PC-9 (cell line): ENCODE data around the gene UBQLN1. TPM values are rescaled to one million over a fixed set of nuclear protein-coding genes. Genes with fewer than 3 reads are reported as not detected.
"Not testable (repeated sequence)": the region's sequence is repeated elsewhere in the genome, so short reads cannot be mapped to it uniquely, and the experiment has no call there.

ENCODE experiments used
- BruUV-seq: library from RNA; stranded (reverse); fragments of 400-500 nt; replicated peaks from 2 replicates; lab custom pipeline; 2021; lab: Mats Ljungman, UMichigan
- CTCF ChIA-PET: fragments of 300-600 bp; sonication (Branson Sonifier 250); formaldehyde crosslinking; loops from one replicate; lab custom pipeline; 2022; ENCODE audit warnings: antibody characterized with exemption; lab: Charles Lee
- POLR2A ChIA-PET: fragments of 300-600 bp; sonication (Branson Sonifier 250); formaldehyde crosslinking; loops from one replicate; lab custom pipeline; 2022; ENCODE audit warnings: antibody characterized with exemption; ENCODE audit not compliant: unreplicated experiment; lab: Charles Lee
- DNase-seq, 2 experiments: peaks; one replicate each; pipeline versions ENCODE4 v3.0.0 to v3.0.0-alpha.2; 2015 to 2022; ENCODE audit warnings: mixed read lengths in 1 of 2
- H2AFZ ChIP-seq: fragments of 200-600 bp; sonication (generic); 2 replicates; pipeline ENCODE4 v1.8.1; 2017; ENCODE audit warnings: antibody characterized with exemption
- H3F3A ChIP-seq: fragments of 200-600 bp; sonication (generic); 2 replicates; pipeline ENCODE4 v1.8.1; 2017; ENCODE audit warnings: antibody characterized with exemption, mild to moderate bottlenecking, low read depth; ENCODE audit not compliant: insufficient read depth
- H3K27ac ChIP-seq: fragments of 200-600 bp; sonication (generic); 2 replicates; pipeline ENCODE4 v1.6.1; 2016; ENCODE audit warnings: mixed run types
- H3K27me3 ChIP-seq: fragments of 200-600 bp; sonication (generic); 2 replicates; pipeline ENCODE4 v1.6.1; 2016; ENCODE audit warnings: low read depth, mixed run types; ENCODE audit not compliant: insufficient read depth
- H3K36me3 ChIP-seq: fragments of 200-600 bp; sonication (generic); 2 replicates; pipeline ENCODE4 v1.6.1; 2016; ENCODE audit warnings: low read depth, mixed run types
- H3K4me1 ChIP-seq: fragments of 200-600 bp; sonication (generic); replicated peaks from 2 replicates; pipeline ENCODE4 v1.6.1; 2016; ENCODE audit warnings: mixed run types; ENCODE audit not compliant: insufficient read depth
- H3K4me2 ChIP-seq: fragments of 200-600 bp; sonication (generic); 2 replicates; pipeline ENCODE4 v1.6.1; 2017; ENCODE audit warnings: mixed run types
- H3K4me3 ChIP-seq: fragments of 200-600 bp; sonication (generic); 2 replicates; pipeline ENCODE4 v1.6.1; 2016; ENCODE audit warnings: mixed run types
- H3K79me2 ChIP-seq: fragments of 200-600 bp; sonication (generic); 2 replicates; pipeline ENCODE4 v1.6.1; 2017; ENCODE audit warnings: low read depth, mixed run types
- H3K9me2 ChIP-seq: fragments of 200-600 bp; sonication (generic); 2 replicates; pipeline ENCODE4 v1.8.1; 2017; ENCODE audit warnings: mild to moderate bottlenecking; ENCODE audit not compliant: insufficient read depth
- H3K9me3 ChIP-seq: fragments of 200-600 bp; sonication (generic); 2 replicates; pipeline ENCODE4 v1.8.1; 2016; ENCODE audit warnings: low read depth; ENCODE audit not compliant: insufficient read depth
- H4K20me1 ChIP-seq: fragments of 200-600 bp; sonication (generic); 2 replicates; pipeline ENCODE4 v1.8.1; 2017; ENCODE audit not compliant: insufficient read depth
- CTCF ChIP-seq: fragments of 200-600 bp; sonication (generic); conservative IDR thresholded peaks from 2 replicates; pipeline ENCODE4 v1.6.1; 2017; ENCODE audit warnings: mixed run types, antibody characterized with exemption, mild to moderate bottlenecking, moderate library complexity
- EZH2 ChIP-seq: fragments of 200-600 bp; sonication (generic); IDR thresholded peaks from 2 replicates; pipeline ENCODE4 v1.8.0; 2017; ENCODE audit warnings: antibody characterized with exemption, low read depth
- intact Hi-C: fragments of 100-400 bp; cut with micrococcal nuclease; formaldehyde crosslinking; loops from one replicate; pipeline ENCODE4 v1.10.0; 2022; ENCODE audit not compliant: unreplicated experiment
- total RNA-seq: library from RNA; stranded (reverse); gene quantifications from 2 replicates; pipeline ENCODE4 v1.2.3, GENCODE V29; 2021

Gene UBQLN1
- total RNA-seq, 1 experiment from 2014 or later = 129 TPM

- H3K9me3 ChIP-seq = no peaks in the 10 kb centered on the region
- peak overlapping the region; percentile 95 for H3K27ac ChIP-seq
- peak overlapping the region; percentile 90 for H3K4me2 ChIP-seq
- DNase-seq = peak in 1 of 2 experiments; percentile 57
- 0 out of 2 replicates have a peak, but pooled peaks cover 6% of the 10 kb centered on the region for H3K36me3 ChIP-seq
- peaks cover 43% of the 10 kb centered on the region for H4K20me1 ChIP-seq
- no peaks in the 10 kb centered on the region for H3F3A ChIP-seq
- H3K79me2 ChIP-seq = peaks cover 53% of the 10 kb centered on the region
- peak overlapping the region; percentile 94 for H2AFZ ChIP-seq
- peaks cover 15% of the 10 kb centered on the region for H3K4me1 ChIP-seq
- no peak for TF ChIP-seq EZH2
- no peak for TF ChIP-seq CTCF
- intact Hi-C loops = loop anchor here (5.0 to 10.0 kb wide), 2 partner anchors 107 to 275 kb away; partner anchors contain the start of gene GKAP1
- peak overlapping the region; percentile 93 for H3K4me3 ChIP-seq
- CTCF ChIA-PET = no interaction called here
- no peaks in the 10 kb centered on the region for H3K9me2 ChIP-seq
- H3K27me3 ChIP-seq = no peaks in the 10 kb centered on the region
- BruUV-seq = TSS peak; percentile 29
- POLR2A ChIA-PET = interaction anchor here (0.7 kb wide), 2 partner anchors 178 to 225 kb away, joined by 3 to 4 read pairs; no protein-coding TSS in a partner anchor
These were observed 315 bp downstream of the UBQLN1 start for GRCh38 chr9:83707518-83707767.

GRCh38 chr9:83706676-83707517 is 861 bp downstream of the UBQLN1 start:
- intact Hi-C loops = loop anchor here (5.0 to 10.0 kb wide), 2 partner anchors 108 to 275 kb away; partner anchors contain the start of gene GKAP1
- H3K36me3 ChIP-seq = 0 out of 2 replicates have a peak, but pooled peaks cover 6% of the 10 kb centered on the region
- POLR2A ChIA-PET = interaction anchor here (0.6 to 0.7 kb wide), 4 partner anchors 32 to 224 kb away, joined by 3 to 15 read pairs (median 4); no protein-coding TSS in a partner anchor
- H3K9me3 ChIP-seq = no peaks in the 10 kb centered on the region
- no peaks in the 10 kb centered on the region for H3F3A ChIP-seq
- DNase-seq = peak in 1 of 2 experiments; percentile 34
- H4K20me1 ChIP-seq = peaks cover 49% of the 10 kb centered on the region
- no TSS peak for BruUV-seq
- peaks cover 15% of the 10 kb centered on the region for H3K4me1 ChIP-seq
- CTCF ChIA-PET = interaction anchor here (0.5 kb wide), 1 partner anchor 424 kb away, joined by 3 read pairs; no protein-coding TSS in a partner anchor
- no peak for TF ChIP-seq CTCF
- TF ChIP-seq EZH2 = no peak
- H3K27me3 ChIP-seq = no peaks in the 10 kb centered on the region
- H3K27ac ChIP-seq = peak overlapping the region; percentile 95
- H3K79me2 ChIP-seq = peaks cover 58% of the 10 kb centered on the region
- H2AFZ ChIP-seq = peak overlapping the region; percentile 94
- peak overlapping the region; percentile 90 for H3K4me2 ChIP-seq
- peak overlapping the region; percentile 93 for H3K4me3 ChIP-seq
- H3K9me2 ChIP-seq = no peaks in the 10 kb centered on the region

- Histone ChIP-seq H3K4me2 (peak overlapping the region; percentile 90), H4K20me1 (peaks cover 64% of the 10 kb centered on the region), H3K4me3 (peak overlapping the region; percentile 93), H3K79me2 (peaks cover 75% of the 10 kb centered on the region), H3K4me1 (peaks cover 15% of the 10 kb centered on the region)
- H3K27me3 ChIP-seq, H3K9me3 ChIP-seq, CTCF ChIA-PET, H3K36me3 ChIP-seq, H3F3A ChIP-seq, POLR2A ChIA-PET, DNase-seq, H3K27ac ChIP-seq, BruUV-seq, H2AFZ ChIP-seq, H3K9me2 ChIP-seq: not testable (repeated sequence)
- intact Hi-C loops = loop anchor here (5.0 to 10.0 kb wide), 2 partner anchors 110 to 273 kb away; partner anchors contain the start of gene GKAP1
These were observed 2.5 kb downstream of the UBQLN1 start for GRCh38 chr9:83705219-83705651.
